NCI-H2227 (cell line): ENCODE measurements around the gene TAOK1.

Experiments
- DNase-seq: peaks from one replicate; lab custom pipeline; 2025; ENCODE audit not compliant: unreplicated experiment; lab: John Stamatoyannopoulos, UW

Gene TAOK1

DNA sequence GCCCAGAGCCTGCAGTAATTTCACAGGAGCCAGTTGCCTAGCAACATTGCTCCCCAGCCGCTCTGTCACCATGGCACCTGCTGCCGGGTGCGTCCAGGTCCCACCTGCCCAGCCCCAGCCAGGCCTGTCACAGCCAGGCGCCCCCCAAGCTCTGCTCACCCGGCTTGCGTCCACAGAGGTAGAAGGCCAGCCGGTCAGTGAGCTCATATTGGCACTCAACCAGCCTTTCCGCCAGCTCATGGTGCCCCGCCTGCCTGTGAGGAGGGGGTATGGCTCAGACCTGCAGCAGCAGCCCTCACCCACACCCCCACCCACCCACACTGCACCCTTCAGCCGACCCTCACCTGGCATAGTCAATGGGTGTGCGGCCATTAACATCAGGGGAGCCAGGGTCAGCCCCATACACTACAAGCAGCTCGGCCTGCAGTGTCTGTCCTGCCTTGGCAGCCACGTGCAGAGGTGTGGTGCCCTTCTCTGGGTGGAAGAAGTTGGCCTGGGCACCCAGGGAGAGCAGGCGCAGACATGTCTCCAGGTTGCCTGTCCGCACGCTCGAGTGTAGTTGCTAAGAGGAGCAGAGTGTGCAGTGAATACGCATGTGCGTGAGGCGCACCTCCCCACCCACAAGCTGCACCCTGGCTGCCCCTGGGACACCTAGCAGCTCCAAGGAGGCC, 191.6 kb downstream of the TAOK1 start:
- peak; percentile 42 for DNase-seq

DNA sequence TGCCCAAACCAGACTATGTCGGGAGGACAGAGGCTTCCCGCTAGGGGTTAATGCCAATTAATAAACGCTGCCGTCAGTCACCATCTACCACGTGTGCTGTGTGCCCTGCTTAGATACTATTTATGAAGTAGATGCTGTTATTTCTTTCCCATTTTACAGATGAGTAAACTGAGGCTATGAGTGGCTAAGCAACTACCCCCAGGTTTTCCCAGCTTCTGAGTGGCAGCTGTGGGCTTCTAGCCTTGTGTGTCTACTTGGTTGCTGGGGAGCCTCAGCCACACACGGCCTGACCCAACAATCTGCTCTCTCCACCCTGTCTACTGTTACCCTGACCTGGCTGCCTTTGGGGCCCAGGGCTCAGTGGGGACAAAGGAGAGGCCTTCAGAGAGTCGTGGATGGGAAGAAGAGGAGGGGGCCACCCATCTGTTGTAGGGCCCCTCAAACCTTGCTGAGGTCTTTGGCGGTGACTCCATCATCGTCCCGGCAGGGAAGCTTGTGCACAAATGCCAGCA, 192.1 kb downstream of the TAOK1 start:
- DNase-seq: no peak

DNA sequence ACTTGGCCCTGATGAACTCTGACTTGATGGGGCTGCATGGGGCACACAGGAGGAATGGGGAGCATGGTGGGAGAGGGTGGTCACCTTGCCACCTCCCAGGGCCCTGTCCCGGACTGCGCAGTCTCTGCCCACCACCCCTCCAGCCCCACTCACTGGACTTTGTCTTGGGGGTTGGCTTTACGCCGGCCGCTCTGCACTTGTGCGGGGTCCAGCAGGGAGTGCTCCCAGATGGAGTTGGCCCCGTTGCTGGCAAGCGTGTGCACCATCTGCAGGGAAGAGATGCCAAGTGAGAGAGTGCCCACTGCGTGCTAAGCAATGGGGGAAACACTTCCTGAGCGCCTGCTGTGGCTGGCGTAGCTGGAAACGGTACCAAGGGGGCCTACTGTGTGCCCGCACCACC, 192.6 kb downstream of the TAOK1 start:
- DNase-seq: no peak

DNA sequence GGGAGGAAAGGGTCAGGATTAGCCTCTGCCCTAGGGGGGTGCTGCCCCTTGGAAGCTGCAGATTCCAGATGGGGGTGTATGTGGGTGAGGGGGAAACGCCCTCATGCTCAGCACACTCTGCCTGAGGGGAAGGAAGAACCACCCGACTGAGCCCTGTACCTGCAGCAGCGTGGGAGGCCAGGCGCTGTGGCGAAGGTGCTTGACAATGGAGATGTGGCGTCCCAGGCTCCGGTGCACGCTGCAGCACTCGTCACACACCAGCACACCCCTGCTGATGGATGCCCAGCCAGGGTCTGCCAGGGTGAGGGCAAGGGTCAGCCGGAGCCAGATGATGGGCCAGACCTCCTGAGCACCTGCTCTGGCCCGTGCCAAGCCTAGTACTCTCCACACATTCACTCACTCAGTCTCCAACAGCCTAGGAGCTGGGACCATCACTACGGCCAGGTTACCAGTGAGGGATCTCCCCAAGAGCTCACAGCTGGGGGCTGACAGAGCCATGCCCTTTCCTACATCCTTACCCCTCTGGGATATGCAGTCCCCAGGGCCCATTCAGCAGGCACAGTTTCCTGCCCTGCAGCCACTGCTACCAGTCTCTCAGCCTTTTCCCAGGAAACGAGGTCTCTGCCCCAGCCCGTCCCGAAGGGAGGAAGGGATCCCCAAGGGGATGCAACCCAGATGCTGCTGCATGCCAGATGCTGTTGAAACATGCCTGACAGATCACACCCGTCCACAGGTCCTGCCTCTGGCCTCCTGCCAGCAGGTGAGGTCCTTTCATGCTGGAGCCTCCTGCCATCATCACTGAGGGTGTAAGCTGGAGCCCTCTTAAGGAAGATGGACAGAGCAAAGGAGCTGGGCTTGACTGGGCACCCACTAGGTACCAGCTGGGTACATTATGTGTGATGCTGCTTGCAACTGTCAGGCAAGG, 193.4 kb downstream of the TAOK1 start:
- DNase-seq: no peak

DNA sequence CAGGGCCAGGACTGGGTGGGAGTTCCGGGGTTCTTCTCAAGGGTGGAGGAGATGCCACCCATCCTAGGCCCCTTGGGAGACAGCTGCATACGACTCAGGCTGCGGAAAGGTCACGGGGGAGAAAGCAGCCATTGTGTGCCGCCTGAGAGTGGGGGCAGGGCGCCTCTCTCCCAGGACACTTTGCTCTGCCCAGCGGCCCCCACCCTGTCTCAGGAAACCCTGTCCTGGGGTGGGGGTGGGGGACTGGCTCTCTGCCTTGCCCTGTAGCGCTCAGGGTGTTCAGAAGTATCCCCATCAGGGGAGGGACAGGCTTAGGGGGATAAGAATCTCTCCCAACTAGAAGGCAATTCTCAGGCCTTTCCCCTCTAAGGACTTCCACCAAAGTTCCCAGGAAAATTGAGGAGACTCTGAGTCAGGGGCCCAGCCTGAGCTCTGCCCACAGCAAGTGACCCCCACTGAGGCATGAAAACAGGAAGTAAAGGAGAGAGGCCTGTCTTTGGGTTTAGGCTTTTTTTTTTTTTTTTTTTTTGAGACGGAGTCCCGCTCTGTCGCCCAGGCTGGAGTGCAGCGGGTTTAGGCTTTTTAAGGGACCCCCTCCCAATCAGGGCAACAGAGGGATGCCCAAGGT, 194.4 kb downstream of the TAOK1 start:
- DNase-seq: no peak

DNA sequence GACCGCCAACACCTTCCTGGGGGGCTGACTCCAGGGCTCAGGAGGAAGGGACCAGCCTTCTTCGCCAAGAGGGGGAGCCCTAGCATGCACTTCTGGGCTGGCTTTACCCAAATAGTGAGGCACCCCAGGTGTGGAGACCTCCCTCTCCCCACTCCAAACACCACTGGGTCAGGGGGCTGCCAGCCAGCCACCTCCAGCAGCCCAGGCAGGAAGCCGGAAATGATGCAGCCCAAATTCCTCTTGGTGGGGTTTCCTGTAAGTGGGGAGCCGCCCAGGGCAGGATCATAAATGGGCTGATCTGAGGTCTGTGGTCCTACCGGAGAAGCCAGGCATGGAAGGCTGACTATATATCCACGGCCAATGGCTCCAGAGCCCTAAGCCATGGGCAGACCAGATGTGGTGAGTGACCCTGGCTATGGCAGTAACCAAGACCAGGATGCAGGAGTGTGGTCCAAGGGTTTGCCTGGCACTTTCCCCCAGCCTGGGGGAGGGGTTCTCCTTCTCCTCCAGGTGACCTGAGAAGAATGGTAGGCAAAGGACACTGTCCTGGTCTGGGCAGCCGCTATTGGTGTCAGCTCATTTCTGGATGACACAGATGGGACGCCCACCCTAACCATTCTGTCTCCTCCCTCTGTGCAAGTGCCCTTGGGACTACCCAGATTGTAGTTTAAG, 195.1 kb downstream of the TAOK1 start:
- no peak for DNase-seq

DNA sequence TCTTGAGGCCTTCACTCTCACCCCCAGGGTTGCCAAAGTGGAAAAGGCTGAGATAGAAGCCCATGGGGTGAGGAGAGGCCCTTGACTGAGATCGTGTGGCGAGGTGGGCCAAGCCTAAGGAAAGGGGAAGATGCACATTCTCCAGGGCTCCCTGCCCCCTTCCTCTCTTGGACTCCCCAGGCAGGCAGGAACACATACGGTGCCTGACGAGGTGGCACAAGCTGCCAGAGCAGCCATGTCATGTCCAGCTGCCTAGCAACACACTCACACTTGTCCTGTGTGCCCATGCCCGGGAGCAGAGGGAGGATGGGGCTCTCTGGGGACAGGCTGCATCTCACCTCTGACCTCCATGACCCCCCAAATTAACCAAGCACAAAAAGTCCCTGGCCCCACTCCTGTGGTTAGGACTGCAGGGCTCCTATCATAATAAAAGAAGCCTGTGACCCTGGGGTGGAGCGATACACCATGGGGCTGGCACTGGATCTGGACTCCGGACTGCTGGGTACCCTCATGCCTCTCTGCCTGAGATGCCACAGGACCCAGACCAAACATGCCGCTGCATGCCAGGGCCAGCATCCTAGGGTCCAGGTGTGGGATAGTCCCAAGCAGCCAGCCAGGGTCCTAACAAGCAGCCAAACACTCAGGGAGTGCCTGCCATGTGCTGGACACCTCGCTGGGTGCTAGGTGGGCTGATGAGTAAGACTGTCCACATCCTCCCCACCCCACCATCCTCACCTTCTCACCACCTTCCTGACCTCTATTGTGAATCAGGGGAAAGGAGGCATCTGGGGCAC, 196.7 kb downstream of the TAOK1 start:
- no peak for DNase-seq

DNA sequence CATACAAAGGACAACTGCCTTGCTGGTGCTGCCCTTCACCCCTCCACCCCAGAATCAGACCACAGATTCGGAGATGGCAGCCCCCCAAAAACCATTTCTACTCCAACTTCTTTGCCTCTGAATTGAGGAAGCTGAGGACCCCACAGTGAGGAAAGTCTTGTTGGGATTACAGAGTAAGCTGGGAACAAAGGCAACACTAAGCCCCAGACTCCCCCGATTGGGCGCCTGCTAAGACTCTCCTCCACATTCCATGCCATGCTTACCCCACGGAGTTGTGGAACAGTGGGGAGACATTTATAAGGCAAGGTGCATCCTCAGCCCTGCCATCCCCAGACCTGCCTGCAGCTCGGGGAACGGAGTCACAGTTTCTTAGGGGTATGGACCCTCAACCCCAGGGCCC, 197.4 kb downstream of the TAOK1 start:
- no peak for DNase-seq

DNA sequence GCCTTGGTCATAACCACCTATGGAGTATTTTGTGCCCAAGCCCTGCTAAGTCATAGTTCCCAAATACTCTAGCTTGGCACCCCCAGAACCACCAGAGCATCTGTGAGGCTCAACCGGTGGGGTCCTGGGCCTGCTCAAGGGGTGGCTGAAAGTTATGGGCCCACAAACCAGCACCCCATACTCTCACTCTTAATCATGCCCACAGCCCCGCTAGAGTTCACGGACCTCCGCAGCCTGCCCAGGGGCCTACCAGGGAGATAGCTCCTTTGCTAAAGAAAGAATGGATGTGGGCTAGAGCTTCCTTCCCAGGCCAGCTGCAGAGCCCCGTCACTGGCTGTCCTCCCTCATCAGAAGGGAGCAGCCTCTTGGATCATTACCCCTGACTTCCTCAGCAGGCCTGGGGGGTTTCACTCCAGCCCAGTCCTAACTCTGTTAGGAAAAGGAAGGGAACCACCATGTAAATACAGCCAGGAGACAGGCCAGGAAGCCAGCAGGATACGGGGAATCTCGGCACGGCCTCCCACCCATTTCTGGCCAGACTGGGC, 197.9 kb downstream of the TAOK1 start:
- no peak for DNase-seq

DNA sequence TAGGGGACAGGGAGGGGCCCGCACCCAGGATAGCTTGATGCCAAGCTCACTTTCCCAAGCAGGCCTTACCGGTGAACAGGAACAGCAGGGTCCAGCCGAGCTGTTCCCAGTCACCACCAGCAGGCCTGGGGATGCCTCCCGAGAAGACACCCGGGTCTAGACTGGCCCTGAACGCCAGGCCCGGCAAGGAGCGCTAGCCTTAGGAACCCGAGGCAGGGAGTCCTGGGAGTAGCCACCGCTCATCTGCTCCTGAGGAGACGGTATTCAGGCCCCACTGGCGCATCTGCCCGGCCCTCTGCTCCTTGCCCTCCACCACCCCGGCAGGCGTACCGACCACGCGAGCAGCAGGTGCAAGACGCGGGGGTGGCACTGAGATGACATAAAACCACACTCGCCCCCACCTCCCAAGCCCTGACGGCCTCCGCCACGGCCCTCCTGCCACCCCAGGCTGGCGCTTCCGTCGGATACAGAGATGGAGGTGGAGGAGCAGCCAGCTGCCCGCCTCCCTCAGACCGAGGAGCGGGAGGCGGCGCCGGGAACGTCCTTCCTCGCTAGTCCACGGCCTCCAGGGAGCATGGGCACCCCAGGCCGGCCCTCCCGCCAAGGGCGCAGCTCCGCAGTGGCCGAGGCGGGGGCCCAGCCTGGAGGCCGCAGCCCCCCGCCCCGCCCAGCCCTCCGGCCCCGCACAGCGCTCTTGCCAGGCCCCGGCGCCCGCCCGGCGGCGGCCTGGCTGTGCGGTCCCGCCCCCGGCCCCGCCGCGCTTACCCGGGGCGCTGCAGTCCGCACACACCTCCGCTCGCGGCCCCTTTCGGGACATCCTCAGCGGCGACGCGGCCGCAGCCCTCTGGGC, 198.6 kb downstream of the TAOK1 start:
- DNase-seq: peak; percentile 42

DNA sequence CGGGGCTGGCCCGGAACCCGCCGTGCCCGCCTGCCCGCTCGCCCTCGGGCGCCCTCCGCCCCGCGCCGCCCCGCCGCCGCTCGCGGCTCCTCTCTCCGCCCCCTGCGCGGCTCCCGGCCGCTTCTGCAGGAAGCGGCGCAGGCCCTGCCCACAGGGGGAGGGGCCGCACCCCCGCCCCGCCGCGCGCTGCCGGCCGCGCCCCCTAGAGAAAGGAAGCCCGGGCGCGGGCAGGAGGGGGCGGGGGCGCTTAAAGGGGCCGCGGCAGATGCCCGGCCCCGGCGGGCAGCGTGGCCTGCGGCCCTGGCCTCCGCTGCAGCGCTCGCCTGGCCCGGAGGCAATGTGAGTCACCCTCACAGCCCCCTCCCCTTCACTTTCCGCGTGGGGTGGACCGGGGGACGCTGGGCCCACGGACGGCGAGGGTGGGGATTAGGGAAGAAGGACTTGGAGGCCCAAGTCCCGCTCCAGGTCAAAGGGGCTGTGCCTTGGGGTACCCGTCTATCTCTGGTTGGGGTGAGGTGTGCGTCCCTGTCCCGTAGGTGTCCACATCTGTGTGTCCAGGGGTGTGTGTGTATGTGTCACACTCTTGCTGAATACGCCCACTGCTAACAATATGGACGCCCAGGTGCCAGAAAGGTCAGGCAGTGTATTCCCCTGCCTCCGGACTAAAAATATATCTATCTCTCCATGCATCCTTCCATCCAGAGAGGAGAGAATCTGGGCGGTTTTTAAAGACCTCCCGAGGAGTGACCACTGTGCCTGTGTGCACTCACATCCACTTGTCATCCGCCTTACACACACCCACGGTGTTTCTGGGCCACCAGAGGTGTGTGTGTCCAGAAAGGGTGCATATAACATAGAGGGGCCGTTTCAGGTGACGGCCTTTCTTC, 199.6 kb downstream of the TAOK1 start, which contains the start of gene GIT1:
Gene GIT1 (minus strand): TSS at position 125 of the 887 bp plus-strand sequence. CDS start 270 bp downstream, outside the sequence.
- DNase-seq: peak; percentile 87

DNA sequence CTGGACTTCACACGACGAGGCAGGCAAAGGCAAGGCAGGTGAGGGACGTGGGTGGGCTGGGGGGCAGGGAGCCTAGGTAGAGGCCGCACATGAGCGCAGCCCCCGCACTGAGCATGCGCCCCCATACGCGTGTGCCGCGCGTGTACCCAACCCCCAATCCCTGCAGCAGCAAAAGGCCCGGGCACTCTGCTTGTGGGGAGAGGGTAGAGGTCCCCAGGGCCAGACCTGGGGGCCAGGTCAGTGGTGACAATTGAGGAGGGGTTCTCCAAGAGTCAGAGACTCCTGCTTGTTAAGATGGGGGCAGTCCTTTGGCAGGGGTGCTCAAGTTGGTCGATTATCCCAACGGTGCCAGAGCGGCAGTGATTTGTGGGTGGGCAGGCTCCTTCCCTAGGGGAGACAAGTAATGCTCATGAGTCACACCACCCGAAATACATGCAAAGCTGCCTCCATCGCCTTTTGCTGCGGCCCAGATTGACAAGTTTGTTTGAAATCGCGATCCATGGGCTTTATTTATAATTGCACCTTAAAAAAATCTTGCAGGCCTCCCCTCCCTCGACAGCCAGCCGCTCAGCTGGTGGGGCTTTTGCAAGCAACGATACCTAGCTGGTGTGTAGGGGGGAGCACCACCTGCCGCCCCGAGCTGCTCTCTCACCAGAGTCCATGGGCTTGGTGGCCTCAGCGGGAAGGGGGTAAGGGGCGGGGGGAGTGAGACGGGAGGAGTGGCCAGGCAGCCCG, 200.4 kb downstream of the TAOK1 start:
- DNase-seq: peak; percentile 69

DNA sequence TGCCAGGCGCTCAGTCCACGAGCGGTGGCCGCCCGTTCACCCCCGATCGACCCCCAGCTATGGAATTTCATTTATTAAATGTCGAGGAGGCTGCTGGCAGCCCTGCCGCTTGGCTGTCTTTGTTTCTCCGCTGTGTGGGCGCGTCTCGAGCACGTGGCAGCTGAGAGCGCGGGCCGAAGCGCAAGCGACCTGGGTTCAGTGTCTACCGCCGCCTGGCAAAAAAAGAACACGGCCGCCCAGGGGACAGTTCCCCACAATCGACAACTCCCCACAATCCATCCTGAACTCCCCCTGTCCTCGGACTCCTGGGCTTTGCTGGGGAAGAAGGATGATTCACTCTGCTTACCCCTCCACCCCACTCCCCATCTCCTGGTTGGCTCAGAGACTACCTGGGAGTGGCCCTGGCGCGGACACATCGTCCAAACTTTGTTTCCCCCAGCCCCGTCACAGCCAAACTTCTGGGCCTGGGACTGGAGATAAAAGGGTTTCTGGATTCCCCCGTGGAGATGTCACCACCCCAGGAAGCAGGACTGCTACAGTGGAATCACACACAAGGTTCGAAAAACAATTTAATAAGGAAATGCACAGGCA, 201.1 kb downstream of the TAOK1 start:
- peak; percentile 69 for DNase-seq

DNA sequence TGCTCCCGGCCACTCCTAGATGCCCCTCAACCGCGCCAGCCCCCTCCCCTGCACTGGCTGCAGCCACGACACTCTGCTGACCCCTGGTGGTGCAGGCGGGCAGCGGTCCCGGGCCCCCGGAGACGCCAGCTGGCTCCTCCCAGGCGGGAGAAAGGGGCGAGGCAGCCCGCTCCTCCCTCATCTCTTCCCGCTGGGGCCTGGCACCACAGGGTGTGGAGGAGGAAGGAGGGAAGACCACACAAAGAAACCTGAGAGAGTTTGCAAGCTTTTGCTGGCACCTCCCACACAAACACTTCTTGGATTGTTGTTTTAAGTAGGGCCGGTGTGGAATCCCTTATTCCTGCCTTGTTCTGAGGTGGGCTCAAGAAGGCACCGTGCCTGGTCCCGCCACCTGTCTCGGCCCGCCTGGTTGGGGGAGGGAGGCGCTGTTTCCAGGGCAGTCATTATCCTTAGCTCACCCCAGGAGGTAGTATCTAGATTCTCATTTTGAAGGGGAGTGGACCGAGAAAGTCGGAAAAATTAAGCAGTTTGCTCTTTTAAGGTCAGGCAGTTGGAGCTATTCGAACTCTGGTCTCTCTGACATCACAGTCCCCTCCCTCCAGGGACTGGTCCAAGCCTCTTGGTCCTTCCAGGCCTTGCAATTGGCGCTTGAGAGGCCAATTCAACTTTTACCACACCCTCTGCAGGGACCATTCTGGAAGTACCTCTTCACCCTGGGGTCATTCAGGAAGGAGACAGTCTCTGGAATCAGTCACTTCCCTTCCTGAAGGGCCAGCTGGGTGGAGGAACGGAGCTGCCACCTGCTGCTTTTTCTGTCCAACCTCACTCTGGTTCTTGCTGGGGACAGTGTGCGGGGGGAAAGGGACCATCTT, 201.8 kb downstream of the TAOK1 start:
- DNase-seq: peak; percentile 90

DNA sequence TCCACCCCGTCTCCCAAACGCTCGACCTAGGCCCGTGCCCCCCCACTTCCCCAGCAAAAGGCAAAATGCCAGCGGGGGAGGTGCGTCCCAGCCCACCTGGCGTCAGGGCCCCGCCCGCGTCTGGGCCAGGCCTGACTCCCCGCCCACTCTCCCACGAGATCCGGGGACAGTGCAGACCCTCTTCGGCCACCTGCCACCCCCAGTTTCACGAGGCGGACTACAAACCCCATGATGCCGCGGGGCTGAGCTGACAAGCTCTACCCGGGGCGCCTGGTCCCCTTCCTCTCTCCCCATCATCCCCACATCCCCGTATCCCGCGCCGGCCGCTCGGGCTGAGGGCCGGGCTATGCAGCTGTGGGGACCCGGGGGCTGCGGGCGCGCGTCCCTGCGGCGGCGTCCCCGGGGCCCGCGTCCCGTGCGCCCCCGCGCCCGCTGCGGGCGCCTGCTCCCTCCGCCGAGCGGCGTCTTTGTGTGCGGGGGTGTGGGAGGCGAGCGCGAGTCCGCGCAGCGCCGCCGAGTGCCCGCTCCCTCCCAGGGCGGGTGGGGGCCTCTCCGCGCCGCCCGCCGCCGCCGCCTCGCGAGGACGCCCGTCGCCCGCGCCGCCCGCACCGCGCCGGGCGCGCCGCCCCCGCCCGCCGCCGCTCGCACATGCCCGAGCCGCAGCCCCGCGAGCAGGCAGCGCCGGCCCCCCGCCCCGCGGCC, 202.8 kb downstream of the TAOK1 start, which contains the start of gene ANKRD13B:
Gene ANKRD13B (plus strand): TSS at position 283 of the 702 bp plus-strand sequence. CDS start 490 bp downstream, outside the sequence.
- DNase-seq: peak; percentile 79
